CD4-positive, alpha-beta T cell (primary cell): ENCODE results near the gene RPIA. TPM values are rescaled to one million over a fixed set of nuclear protein-coding genes. Genes with fewer than 3 reads are reported as not detected.
A peak's percentile ranks its signal among the peaks of the same experiment; 100 is the strongest.

Experiments
- ATAC-seq: fragments of 200-7000 bp; cut with Tn5 transposase; one replicate; pipeline ENCODE4 v1.10.0; 2022; ENCODE audit warnings: mild to moderate bottlenecking; ENCODE audit not compliant: poor library complexity
- CTCF ChIA-PET: fragments of 350-600 bp; sonication (Branson Sonifier 250); formaldehyde crosslinking; loops from one replicate; lab custom pipeline; 2021; ENCODE audit warnings: antibody characterized with exemption, inconsistent platforms; lab: Charles Lee
- POLR2A ChIA-PET: fragments of 350-600 bp; sonication (Branson Sonifier 250); formaldehyde crosslinking; loops from one replicate; lab custom pipeline; 2021; ENCODE audit warnings: antibody characterized with exemption, inconsistent platforms; lab: Charles Lee
- DNase-seq, 14 experiments: peaks; one replicate each; pipeline ENCODE4 v3.0.0-alpha.2; 2013 to 2020; ENCODE audit warnings: mixed read lengths in 2 of 14
- H3K27ac ChIP-seq, 2 donors: one replicate each; pipeline versions ENCODE4 v1.5.1 to v1.7.0; 2013; ENCODE audit warnings: low read length in 2 of 2, low read depth in 1 of 2, mild to moderate bottlenecking in 1 of 2
- H3K27me3 ChIP-seq, 2 experiments: 1 replicate in 1 of 2; 2 replicates in 1 of 2; pipeline versions ENCODE4 v1.6.1 to v1.7.0; 2013; ENCODE audit warnings: low read length in 2 of 2, control low read depth in 1 of 2, mild to moderate bottlenecking in 1 of 2, moderate library complexity in 1 of 2; ENCODE audit not compliant: insufficient read depth in 2 of 2, control insufficient read depth in 1 of 2
- H3K36me3 ChIP-seq: one replicate; pipeline ENCODE4 v1.6.1; 2013; ENCODE audit warnings: low read length, control low read depth; ENCODE audit not compliant: insufficient read depth
- H3K4me1 ChIP-seq: one replicate; pipeline ENCODE4 v1.6.1; 2013; ENCODE audit warnings: low read length, control low read depth; ENCODE audit not compliant: insufficient read depth
- H3K4me3 ChIP-seq: one replicate; pipeline ENCODE4 v1.5.1; 2013; ENCODE audit warnings: mild to moderate bottlenecking, low read length, moderate library complexity
- H3K9me3 ChIP-seq, 2 experiments: 1 replicate in 1 of 2; 2 replicates in 1 of 2; pipeline versions ENCODE4 v1.6.1 to v1.7.0; 2013; ENCODE audit warnings: low read length in 2 of 2, mild to moderate bottlenecking in 2 of 2, control low read depth in 1 of 2, moderate library complexity in 1 of 2; ENCODE audit not compliant: control insufficient read depth in 1 of 2, insufficient read depth in 1 of 2
- H3K27ac Mint-ChIP-seq: one replicate; pipeline ENCODE4 v1.8.0; 2020; ENCODE audit warnings: mixed read lengths
- H3K27me3 Mint-ChIP-seq: one replicate; pipeline ENCODE4 v1.8.0; 2021; ENCODE audit warnings: mixed read lengths
- H3K36me3 Mint-ChIP-seq: one replicate; pipeline ENCODE4 v1.8.0; 2021; ENCODE audit warnings: low read depth, mixed read lengths
- H3K4me1 Mint-ChIP-seq: one replicate; pipeline ENCODE4 v1.8.0; 2021; ENCODE audit warnings: low read depth, mixed read lengths
- H3K4me3 Mint-ChIP-seq: one replicate; pipeline ENCODE4 v1.8.0; 2020; ENCODE audit warnings: mild to moderate bottlenecking, mixed read lengths
- H3K9me3 Mint-ChIP-seq: one replicate; pipeline ENCODE4 v1.8.0; 2020; ENCODE audit warnings: mixed read lengths
- intact Hi-C, 2 experiments: fragments of 100-400 bp; cut with DNase I in 1 of 2; cut with micrococcal nuclease in 1 of 2; formaldehyde crosslinking; loops; one replicate each; pipeline versions ENCODE4 v1.15.1 to v1.9.0; 2023 to 2025; cut with DNase I, micrococcal nuclease
- total RNA-seq, 174 experiments: library from RNA in 2 of 174; stranded (reverse) in 2 of 174; gene quantifications; one replicate each; pipeline ENCODE4 v1.2.3 and lab custom pipeline; 2021 to 2026
- TF ChIP-seq, protein P1 (sequence below): fragments of 200-600 bp; IDR thresholded peaks from one replicate; pipeline ENCODE4 v1.8.0; 2022; ENCODE audit warnings: antibody characterized with exemption, mild to moderate bottlenecking

The RPIA gene
- total RNA-seq, 2 experiments from 2014 or later = 21.6 to 24.7 TPM

- ChIA-PET POLR2A (no interaction called here), CTCF (no interaction called here)
- Histone ChIP-seq H3K27me3 (no peaks in the 10 kb centered on the region), H3K4me1 (no peaks in the 10 kb centered on the region), H3K27ac (no peak overlapping the region), H3K4me3 (no peak overlapping the region), H3K9me3 (no peaks in the 10 kb centered on the region), H3K36me3 (no peaks in the 10 kb centered on the region)
- intact Hi-C loops = no loop called here
- no peak for DNase-seq
- no peaks in the 10 kb centered on the region for H3K4me1 Mint-ChIP-seq
- H3K27me3 Mint-ChIP-seq = no peaks in the 10 kb centered on the region
- no peaks in the 10 kb centered on the region for H3K9me3 Mint-ChIP-seq
- no peak overlapping the region for H3K27ac Mint-ChIP-seq
- no peak overlapping the region for H3K4me3 Mint-ChIP-seq
- no peak for ATAC-seq
- TF ChIP-seq, protein P1, sequence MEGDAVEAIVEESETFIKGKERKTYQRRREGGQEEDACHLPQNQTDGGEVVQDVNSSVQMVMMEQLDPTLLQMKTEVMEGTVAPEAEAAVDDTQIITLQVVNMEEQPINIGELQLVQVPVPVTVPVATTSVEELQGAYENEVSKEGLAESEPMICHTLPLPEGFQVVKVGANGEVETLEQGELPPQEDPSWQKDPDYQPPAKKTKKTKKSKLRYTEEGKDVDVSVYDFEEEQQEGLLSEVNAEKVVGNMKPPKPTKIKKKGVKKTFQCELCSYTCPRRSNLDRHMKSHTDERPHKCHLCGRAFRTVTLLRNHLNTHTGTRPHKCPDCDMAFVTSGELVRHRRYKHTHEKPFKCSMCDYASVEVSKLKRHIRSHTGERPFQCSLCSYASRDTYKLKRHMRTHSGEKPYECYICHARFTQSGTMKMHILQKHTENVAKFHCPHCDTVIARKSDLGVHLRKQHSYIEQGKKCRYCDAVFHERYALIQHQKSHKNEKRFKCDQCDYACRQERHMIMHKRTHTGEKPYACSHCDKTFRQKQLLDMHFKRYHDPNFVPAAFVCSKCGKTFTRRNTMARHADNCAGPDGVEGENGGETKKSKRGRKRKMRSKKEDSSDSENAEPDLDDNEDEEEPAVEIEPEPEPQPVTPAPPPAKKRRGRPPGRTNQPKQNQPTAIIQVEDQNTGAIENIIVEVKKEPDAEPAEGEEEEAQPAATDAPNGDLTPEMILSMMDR = no peak
- no peaks in the 10 kb centered on the region for H3K36me3 Mint-ChIP-seq
Measured at GRCh38 chr2:88667219-88667618, 24.3 kb upstream of the RPIA start.

DNA sequence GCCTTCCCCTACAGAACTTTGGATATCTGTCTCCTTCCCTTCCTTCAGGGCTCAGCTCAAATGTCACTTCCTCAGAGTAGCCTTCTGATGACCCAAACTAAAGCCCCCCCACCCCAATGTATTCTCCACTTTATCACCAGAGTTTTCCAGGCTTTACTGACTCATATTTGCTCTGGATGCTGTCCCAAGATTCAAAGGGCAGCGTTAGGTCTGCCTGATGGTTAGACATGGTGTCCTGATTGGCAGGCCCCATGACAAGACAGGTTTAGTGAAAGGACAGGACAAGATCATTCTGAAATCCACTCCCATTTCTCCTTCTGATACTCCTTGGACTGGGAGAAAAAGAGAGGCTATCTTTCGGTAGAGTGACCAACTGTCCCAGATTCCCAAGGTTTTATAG is 22.6 kb upstream of the RPIA start:
- no peak overlapping the region for H3K27ac Mint-ChIP-seq
- TF ChIP-seq, protein P1 = no peak
- no peaks in the 10 kb centered on the region for H3K27me3 Mint-ChIP-seq
- H3K36me3 Mint-ChIP-seq = no peaks in the 10 kb centered on the region
- ChIA-PET CTCF (interaction anchor here (1.1 to 1.4 kb wide), 6 partner anchors 15 to 78 kb away, joined by 3 to 7 read pairs (median 3); no protein-coding TSS in a partner anchor), POLR2A (interaction anchor here (2.6 kb wide), 1 partner anchor 41 kb away, joined by 7 read pairs; no protein-coding TSS in a partner anchor)
- Histone ChIP-seq H3K27me3 (no peaks in the 10 kb centered on the region), H3K9me3 (no peaks in the 10 kb centered on the region), H3K4me1 (no peaks in the 10 kb centered on the region), H3K4me3 (no peak overlapping the region), H3K27ac (no peak overlapping the region), H3K36me3 (no peaks in the 10 kb centered on the region)
- H3K9me3 Mint-ChIP-seq = no peaks in the 10 kb centered on the region
- ATAC-seq (no peak), DNase-seq (no peak)
- no peaks in the 10 kb centered on the region for H3K4me1 Mint-ChIP-seq
- intact Hi-C loops = loop anchor here in 1 of 2 experiments (1.0 kb wide), 1 partner anchor 78 kb away; no protein-coding TSS in a partner anchor
- H3K4me3 Mint-ChIP-seq = no peak overlapping the region

GRCh38 chr2:88669482-88670214 is 21.8 kb upstream of the RPIA start:
- TF ChIP-seq, protein P1 = peak; percentile 48
- peak; percentile 55 for ATAC-seq
- Mint-ChIP-seq H3K36me3 (no peaks in the 10 kb centered on the region), H3K9me3 (no peaks in the 10 kb centered on the region), H3K27me3 (no peaks in the 10 kb centered on the region), H3K4me3 (no peak overlapping the region), H3K4me1 (no peaks in the 10 kb centered on the region), H3K27ac (no peak overlapping the region)
- H3K27me3 ChIP-seq = no peaks in the 10 kb centered on the region
- no peaks in the 10 kb centered on the region for H3K9me3 ChIP-seq
- no peak overlapping the region for H3K4me3 ChIP-seq
- ChIA-PET CTCF (interaction anchor here (1.1 to 4.3 kb wide), 8 partner anchors 8 to 79 kb away, joined by 3 to 23 read pairs (median 3); partner anchors contain the start of gene RPIA), POLR2A (interaction anchor here (2.6 kb wide), 1 partner anchor 42 kb away, joined by 7 read pairs; no protein-coding TSS in a partner anchor)
- peak in 5 of 14 experiments; percentile 7 to 51 (median 36) for DNase-seq
- H3K4me1 ChIP-seq = no peaks in the 10 kb centered on the region
- intact Hi-C loops = loop anchor here in 1 of 2 experiments (1.0 kb wide), 1 partner anchor 78 kb away; no protein-coding TSS in a partner anchor
- H3K36me3 ChIP-seq = no peaks in the 10 kb centered on the region
- H3K27ac ChIP-seq = no peak overlapping the region
